SK-N-SH treated with all-trans-retinoic acid at 6 μM for 48 hours (cell line): ENCODE data around the gene CHID1.

Source experiments
- ATAC-seq: fragments of 200-7000 bp; cut with Tn5 transposase; 3 replicates; pipeline ENCODE4 v1.9.1; 2020; ENCODE audit warnings: mild to moderate bottlenecking, moderate library complexity
- ARNTL ChIP-seq: fragments of 450-650 bp; formaldehyde crosslinking; IDR thresholded peaks from 2 replicates; pipeline ENCODE4 v1.5.0; 2020; ENCODE audit warnings: low read depth, mild to moderate bottlenecking, moderate library complexity, borderline replicate concordance
- BACH2 ChIP-seq: fragments of 250-450 bp; sonication (Bioruptor Pico); IDR thresholded peaks from 2 replicates; pipeline ENCODE4 v1.9.0; 2021; ENCODE audit warnings: mild to moderate bottlenecking, borderline replicate concordance
- GLIS3 ChIP-seq: fragments of 250-450 bp; sonication (Bioruptor Pico); IDR thresholded peaks from 2 replicates; pipeline ENCODE4 v1.5.0; 2020; ENCODE audit warnings: mild to moderate bottlenecking, moderate library complexity
- ISL1 ChIP-seq: fragments of 250-450 bp; sonication (Bioruptor Pico); IDR thresholded peaks from 2 replicates; pipeline ENCODE4 v2.1.2; 2022; ENCODE audit warnings: mild to moderate bottlenecking, moderate library complexity
- OSR1 ChIP-seq: fragments of 250-450 bp; sonication (Bioruptor Pico); IDR thresholded peaks from 2 replicates; pipeline ENCODE4 v1.8.0; 2022; ENCODE audit warnings: moderate library complexity, mild to moderate bottlenecking, inconsistent platforms
- PPARA ChIP-seq: fragments of 250-450 bp; sonication (Bioruptor Pico); IDR thresholded peaks from 2 replicates; pipeline ENCODE4 v1.5.0; 2020; ENCODE audit warnings: mild to moderate bottlenecking, borderline replicate concordance
- RARB ChIP-seq: fragments of 250-450 bp; sonication (Bioruptor Pico); IDR thresholded peaks from 2 replicates; pipeline ENCODE4 v1.8.0; 2021; ENCODE audit warnings: mild to moderate bottlenecking, moderate library complexity
- SNAI2 ChIP-seq: fragments of 250-450 bp; sonication (Bioruptor Pico); IDR thresholded peaks from 2 replicates; pipeline ENCODE4 v1.5.0; 2020; ENCODE audit warnings: mild to moderate bottlenecking, moderate library complexity
- TCF4 ChIP-seq: fragments of 250-450 bp; sonication (Bioruptor Pico); IDR thresholded peaks from 2 replicates; pipeline ENCODE4 v1.8.0; 2021; ENCODE audit warnings: mild to moderate bottlenecking, moderate library complexity, borderline replicate concordance
- TOX ChIP-seq: fragments of 250-450 bp; sonication (Bioruptor Pico); IDR thresholded peaks from 2 replicates; pipeline ENCODE4 v1.8.0; 2021; ENCODE audit warnings: mild to moderate bottlenecking, moderate library complexity, borderline replicate concordance
- ZC3H10 ChIP-seq: fragments of 250-450 bp; sonication (Bioruptor Pico); IDR thresholded peaks from 2 replicates; pipeline ENCODE4 v1.5.1; 2021; ENCODE audit warnings: mild to moderate bottlenecking, moderate library complexity
- ZFP3 ChIP-seq: fragments of 250-450 bp; sonication (Bioruptor Pico); IDR thresholded peaks from 2 replicates; pipeline ENCODE4 v1.5.0; 2020; ENCODE audit warnings: mild to moderate bottlenecking, moderate library complexity
- ZFP30 ChIP-seq: fragments of 450-650 bp; formaldehyde crosslinking; IDR thresholded peaks from 2 replicates; pipeline ENCODE4 v1.5.0; 2022; ENCODE audit warnings: mild to moderate bottlenecking, moderate library complexity
- ZNF565 ChIP-seq: fragments of 450-650 bp; formaldehyde crosslinking; conservative IDR thresholded peaks from 2 replicates; pipeline ENCODE4 v1.5.0; 2020; ENCODE audit warnings: low read depth, mild to moderate bottlenecking, moderate library complexity
- ZNF70 ChIP-seq: fragments of 450-650 bp; formaldehyde crosslinking; IDR thresholded peaks from 2 replicates; pipeline ENCODE4 v1.5.0; 2020; ENCODE audit warnings: mild to moderate bottlenecking, moderate library complexity
- ZNF8 ChIP-seq: fragments of 450-650 bp; formaldehyde crosslinking; IDR thresholded peaks from 2 replicates; pipeline ENCODE4 v1.5.0; 2020; ENCODE audit warnings: mild to moderate bottlenecking, moderate library complexity
- TF ChIP-seq, protein P1 (sequence below): fragments of 250-450 bp; sonication (Bioruptor Pico); IDR thresholded peaks from 2 replicates; pipeline ENCODE4 v1.5.0; 2020; ENCODE audit warnings: mild to moderate bottlenecking, moderate library complexity
- TF ChIP-seq, protein P2 (sequence below): fragments of 250-450 bp; sonication (Bioruptor Pico); IDR thresholded peaks from 2 replicates; pipeline ENCODE4 v1.8.0; 2020; ENCODE audit warnings: mild to moderate bottlenecking, moderate library complexity, borderline replicate concordance
- TF ChIP-seq, protein P3 (sequence below): fragments of 250-450 bp; sonication (Bioruptor Pico); IDR thresholded peaks from 2 replicates; pipeline ENCODE4 v1.5.1; 2021; ENCODE audit warnings: mild to moderate bottlenecking, moderate library complexity
- TF ChIP-seq, protein P4 (sequence below): fragments of 250-450 bp; sonication (Bioruptor Pico); IDR thresholded peaks from 2 replicates; pipeline ENCODE4 v1.5.1; 2020; ENCODE audit warnings: low read depth, mild to moderate bottlenecking, moderate library complexity

Gene CHID1

GRCh38 chr11:910044-910588, 494 bp downstream of the CHID1 start:
- ATAC-seq, result peak; percentile 58
- TF ChIP-seq ZFP30, result no peak
- TF ChIP-seq GLIS3 (CRISPR knock-in tag), result no peak
- no peak for TF ChIP-seq ZFP3 (CRISPR knock-in tag)
- TF ChIP-seq ZNF565, result no peak
- TF ChIP-seq, protein P1, sequence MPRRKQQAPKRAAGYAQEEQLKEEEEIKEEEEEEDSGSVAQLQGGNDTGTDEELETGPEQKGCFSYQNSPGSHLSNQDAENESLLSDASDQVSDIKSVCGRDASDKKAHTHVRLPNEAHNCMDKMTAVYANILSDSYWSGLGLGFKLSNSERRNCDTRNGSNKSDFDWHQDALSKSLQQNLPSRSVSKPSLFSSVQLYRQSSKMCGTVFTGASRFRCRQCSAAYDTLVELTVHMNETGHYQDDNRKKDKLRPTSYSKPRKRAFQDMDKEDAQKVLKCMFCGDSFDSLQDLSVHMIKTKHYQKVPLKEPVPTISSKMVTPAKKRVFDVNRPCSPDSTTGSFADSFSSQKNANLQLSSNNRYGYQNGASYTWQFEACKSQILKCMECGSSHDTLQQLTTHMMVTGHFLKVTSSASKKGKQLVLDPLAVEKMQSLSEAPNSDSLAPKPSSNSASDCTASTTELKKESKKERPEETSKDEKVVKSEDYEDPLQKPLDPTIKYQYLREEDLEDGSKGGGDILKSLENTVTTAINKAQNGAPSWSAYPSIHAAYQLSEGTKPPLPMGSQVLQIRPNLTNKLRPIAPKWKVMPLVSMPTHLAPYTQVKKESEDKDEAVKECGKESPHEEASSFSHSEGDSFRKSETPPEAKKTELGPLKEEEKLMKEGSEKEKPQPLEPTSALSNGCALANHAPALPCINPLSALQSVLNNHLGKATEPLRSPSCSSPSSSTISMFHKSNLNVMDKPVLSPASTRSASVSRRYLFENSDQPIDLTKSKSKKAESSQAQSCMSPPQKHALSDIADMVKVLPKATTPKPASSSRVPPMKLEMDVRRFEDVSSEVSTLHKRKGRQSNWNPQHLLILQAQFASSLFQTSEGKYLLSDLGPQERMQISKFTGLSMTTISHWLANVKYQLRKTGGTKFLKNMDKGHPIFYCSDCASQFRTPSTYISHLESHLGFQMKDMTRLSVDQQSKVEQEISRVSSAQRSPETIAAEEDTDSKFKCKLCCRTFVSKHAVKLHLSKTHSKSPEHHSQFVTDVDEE (CRISPR knock-in tag), result no peak
- no peak for TF ChIP-seq ZC3H10 (CRISPR knock-in tag)
- no peak for TF ChIP-seq RARB (CRISPR knock-in tag)
- TF ChIP-seq, protein P2, sequence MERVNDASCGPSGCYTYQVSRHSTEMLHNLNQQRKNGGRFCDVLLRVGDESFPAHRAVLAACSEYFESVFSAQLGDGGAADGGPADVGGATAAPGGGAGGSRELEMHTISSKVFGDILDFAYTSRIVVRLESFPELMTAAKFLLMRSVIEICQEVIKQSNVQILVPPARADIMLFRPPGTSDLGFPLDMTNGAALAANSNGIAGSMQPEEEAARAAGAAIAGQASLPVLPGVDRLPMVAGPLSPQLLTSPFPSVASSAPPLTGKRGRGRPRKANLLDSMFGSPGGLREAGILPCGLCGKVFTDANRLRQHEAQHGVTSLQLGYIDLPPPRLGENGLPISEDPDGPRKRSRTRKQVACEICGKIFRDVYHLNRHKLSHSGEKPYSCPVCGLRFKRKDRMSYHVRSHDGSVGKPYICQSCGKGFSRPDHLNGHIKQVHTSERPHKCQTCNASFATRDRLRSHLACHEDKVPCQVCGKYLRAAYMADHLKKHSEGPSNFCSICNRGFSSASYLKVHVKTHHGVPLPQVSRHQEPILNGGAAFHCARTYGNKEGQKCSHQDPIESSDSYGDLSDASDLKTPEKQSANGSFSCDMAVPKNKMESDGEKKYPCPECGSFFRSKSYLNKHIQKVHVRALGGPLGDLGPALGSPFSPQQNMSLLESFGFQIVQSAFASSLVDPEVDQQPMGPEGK (CRISPR knock-in tag), result no peak

- TF ChIP-seq TCF4 (no peak), RARB (CRISPR knock-in tag) (no peak), SNAI2 (no peak), GLIS3 (CRISPR knock-in tag) (no peak), ZC3H10 (CRISPR knock-in tag) (no peak), ZNF565 (no peak), BACH2 (CRISPR knock-in tag) (no peak), OSR1 (no peak), ARNTL (no peak)
- TF ChIP-seq, protein P1 (CRISPR knock-in tag), result no peak
- TF ChIP-seq, protein P3, sequence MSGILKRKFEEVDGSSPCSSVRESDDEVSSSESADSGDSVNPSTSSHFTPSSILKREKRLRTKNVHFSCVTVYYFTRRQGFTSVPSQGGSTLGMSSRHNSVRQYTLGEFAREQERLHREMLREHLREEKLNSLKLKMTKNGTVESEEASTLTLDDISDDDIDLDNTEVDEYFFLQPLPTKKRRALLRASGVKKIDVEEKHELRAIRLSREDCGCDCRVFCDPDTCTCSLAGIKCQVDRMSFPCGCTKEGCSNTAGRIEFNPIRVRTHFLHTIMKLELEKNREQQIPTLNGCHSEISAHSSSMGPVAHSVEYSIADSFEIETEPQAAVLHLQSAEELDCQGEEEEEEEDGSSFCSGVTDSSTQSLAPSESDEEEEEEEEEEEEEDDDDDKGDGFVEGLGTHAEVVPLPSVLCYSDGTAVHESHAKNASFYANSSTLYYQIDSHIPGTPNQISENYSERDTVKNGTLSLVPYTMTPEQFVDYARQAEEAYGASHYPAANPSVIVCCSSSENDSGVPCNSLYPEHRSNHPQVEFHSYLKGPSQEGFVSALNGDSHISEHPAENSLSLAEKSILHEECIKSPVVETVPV, result no peak
- TF ChIP-seq, protein P2 (CRISPR knock-in tag), result no peak
Measured at GRCh38 chr11:909406-909805, 1.2 kb downstream of the CHID1 start.

GRCh38 chr11:908273-908672, 2.3 kb downstream of the CHID1 start:
- ATAC-seq, result no peak
- no peak for TF ChIP-seq PPARA (CRISPR knock-in tag)
- no peak for TF ChIP-seq ZNF565
- no peak for TF ChIP-seq ISL1 (CRISPR knock-in tag)
- no peak for TF ChIP-seq OSR1
- no peak for TF ChIP-seq ARNTL
- no peak for TF ChIP-seq ZNF8
- no peak for TF ChIP-seq TOX
- no peak for TF ChIP-seq TCF4
- TF ChIP-seq, protein P2 (CRISPR knock-in tag), result no peak
- TF ChIP-seq ZNF70 (CRISPR knock-in tag), result no peak
- no peak for TF ChIP-seq GLIS3 (CRISPR knock-in tag)
- TF ChIP-seq RARB (CRISPR knock-in tag), result no peak
- no peak for TF ChIP-seq ZFP3 (CRISPR knock-in tag)
- TF ChIP-seq, protein P4, sequence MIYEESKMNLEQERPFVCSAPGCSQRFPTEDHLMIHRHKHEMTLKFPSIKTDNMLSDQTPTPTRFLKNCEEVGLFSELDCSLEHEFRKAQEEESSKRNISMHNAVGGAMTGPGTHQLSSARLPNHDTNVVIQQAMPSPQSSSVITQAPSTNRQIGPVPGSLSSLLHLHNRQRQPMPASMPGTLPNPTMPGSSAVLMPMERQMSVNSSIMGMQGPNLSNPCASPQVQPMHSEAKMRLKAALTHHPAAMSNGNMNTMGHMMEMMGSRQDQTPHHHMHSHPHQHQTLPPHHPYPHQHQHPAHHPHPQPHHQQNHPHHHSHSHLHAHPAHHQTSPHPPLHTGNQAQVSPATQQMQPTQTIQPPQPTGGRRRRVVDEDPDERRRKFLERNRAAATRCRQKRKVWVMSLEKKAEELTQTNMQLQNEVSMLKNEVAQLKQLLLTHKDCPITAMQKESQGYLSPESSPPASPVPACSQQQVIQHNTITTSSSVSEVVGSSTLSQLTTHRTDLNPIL (CRISPR knock-in tag), result no peak
- TF ChIP-seq ZFP30, result no peak

More at GRCh38 chr11:909406-909805, 1.2 kb downstream of the CHID1 start:
- no peak for ATAC-seq
